GM21515 (cell line): Measurements from ENCODE around the gene HSPA13.
"Not testable (repeated sequence)": the region's sequence is repeated elsewhere in the genome, so short reads cannot be mapped to it uniquely, and the experiment has no call there.

ENCODE experiments used
- ATAC-seq: cut with Tn5 transposase; IDR thresholded peaks from one replicate; pipeline ENCODE4 v1.9.1; 2021; ENCODE audit not compliant: unreplicated experiment

Gene HSPA13, protein sequence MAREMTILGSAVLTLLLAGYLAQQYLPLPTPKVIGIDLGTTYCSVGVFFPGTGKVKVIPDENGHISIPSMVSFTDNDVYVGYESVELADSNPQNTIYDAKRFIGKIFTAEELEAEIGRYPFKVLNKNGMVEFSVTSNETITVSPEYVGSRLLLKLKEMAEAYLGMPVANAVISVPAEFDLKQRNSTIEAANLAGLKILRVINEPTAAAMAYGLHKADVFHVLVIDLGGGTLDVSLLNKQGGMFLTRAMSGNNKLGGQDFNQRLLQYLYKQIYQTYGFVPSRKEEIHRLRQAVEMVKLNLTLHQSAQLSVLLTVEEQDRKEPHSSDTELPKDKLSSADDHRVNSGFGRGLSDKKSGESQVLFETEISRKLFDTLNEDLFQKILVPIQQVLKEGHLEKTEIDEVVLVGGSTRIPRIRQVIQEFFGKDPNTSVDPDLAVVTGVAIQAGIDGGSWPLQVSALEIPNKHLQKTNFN

GRCh38 chr21:14382835-14383595, at the start of gene HSPA13:
Gene HSPA13 (minus strand): TSS chr21:14383146. CDS start chr21:14383119, 27 bp downstream.
- ATAC-seq = peak; percentile 97

GRCh38 chr21:14418920-14419319, 36.0 kb upstream of the HSPA13 start:
- no peak for ATAC-seq

DNA sequence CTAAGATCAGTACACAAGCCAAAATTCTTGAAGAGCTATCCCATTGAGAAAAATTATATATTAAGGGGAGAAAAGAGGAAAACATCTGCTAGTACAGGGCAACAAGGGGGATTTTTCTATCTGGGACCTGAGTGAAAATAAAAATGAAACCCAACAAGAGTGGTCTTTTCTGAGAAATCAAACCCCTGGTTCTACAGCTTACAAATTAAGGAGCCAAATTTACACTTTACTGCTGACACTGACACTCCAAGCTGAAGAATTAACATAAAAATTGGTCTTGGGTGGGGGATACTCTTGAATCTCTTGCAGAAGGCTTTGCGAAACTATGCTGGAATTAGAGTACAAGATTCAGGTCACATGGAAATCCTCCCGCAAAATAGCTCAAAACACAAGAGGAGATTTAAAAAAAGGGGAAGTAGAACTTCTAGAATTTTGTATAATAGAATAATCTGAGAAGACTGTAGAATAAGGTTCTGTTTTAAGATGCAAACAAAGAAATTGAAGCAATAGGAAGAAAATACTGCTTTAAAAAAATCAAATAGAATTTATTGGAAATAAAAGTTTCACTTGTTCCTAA, 32.1 kb upstream of the HSPA13 start:
- ATAC-seq = no peak

- ATAC-seq = no peak
Measured at GRCh38 chr21:14405962-14406361, 23.0 kb upstream of the HSPA13 start.

- ATAC-seq = no peak
Measured at GRCh38 chr21:14405225-14405624, 22.3 kb upstream of the HSPA13 start.

GRCh38 chr21:14403681-14404318, 20.9 kb upstream of the HSPA13 start:
- no peak for ATAC-seq

DNA sequence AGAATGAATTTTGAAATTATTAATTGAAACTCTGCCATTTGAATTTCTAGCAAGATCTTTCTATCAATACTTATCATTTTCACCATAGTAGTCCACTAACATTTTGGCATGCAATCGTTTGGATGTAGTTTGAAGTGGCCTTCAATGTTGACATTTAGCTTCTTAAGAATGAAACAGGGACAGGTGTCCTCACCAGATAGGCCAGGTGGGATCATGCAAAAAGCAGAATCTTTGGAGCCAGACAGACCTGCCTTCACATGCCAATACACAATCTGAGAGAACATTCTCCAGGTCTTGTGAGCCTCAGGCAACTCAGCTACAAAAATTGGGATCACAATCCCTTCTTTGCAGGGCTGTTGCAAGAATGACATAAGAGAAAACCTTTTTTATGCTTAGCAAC, 18.3 kb upstream of the HSPA13 start:
- no peak for ATAC-seq

DNA sequence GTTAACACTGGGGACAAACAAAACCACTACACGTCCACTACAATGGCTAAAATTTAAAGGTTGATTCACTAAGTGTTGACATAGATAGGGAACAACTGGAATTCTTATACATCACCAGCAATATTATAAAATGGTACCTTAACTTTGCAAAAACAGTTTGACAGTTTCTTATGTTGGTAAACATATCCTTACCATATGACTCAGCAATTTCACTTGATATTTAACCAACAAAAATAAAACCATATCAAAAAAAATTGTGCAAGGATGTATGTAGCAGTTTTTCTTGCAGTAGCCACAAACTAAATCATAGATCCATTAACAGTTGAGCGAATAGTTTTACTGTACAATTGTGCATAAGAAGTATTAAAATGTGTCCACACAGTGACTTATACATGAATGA, 5.3 kb upstream of the HSPA13 start:
- ATAC-seq = no peak

GRCh38 chr21:14384453-14384852, 1.5 kb upstream of the HSPA13 start:
- no peak for ATAC-seq

GRCh38 chr21:14383596-14384180, 742 bp upstream of the HSPA13 start:
- peak; percentile 35 for ATAC-seq

- peak; percentile 1 for ATAC-seq
Measured at GRCh38 chr21:14382486-14382834, 486 bp downstream of the HSPA13 start.

- no peak for ATAC-seq
Measured at GRCh38 chr21:14376854-14377253, 6.1 kb downstream of the HSPA13 start.

GRCh38 chr21:14366998-14367397, 15.9 kb downstream of the HSPA13 start:
- no peak for ATAC-seq

DNA sequence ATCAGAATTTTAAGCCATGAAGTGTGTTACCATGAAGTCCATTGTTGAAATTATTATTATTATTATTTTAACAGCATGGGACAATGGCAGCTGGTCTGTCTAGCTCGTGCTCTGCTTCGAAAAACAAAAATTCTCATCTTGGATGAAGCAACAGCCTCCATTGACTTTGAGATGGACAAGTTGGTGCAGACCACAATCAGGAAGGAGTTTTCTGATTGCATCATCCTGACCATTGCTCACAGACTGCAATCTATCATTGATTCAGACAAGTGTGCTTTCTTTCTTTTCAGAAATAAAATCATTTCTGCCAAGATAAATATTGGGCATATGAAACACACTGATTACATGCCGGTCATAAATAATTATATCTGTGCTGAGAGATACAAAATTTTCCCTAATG, 21.0 kb downstream of the HSPA13 start:
- ATAC-seq = no peak

GRCh38 chr21:14358775-14359174, 24.2 kb downstream of the HSPA13 start:
- no peak for ATAC-seq

GRCh38 chr21:14356746-14357145, 26.2 kb downstream of the HSPA13 start:
- ATAC-seq = no peak

DNA sequence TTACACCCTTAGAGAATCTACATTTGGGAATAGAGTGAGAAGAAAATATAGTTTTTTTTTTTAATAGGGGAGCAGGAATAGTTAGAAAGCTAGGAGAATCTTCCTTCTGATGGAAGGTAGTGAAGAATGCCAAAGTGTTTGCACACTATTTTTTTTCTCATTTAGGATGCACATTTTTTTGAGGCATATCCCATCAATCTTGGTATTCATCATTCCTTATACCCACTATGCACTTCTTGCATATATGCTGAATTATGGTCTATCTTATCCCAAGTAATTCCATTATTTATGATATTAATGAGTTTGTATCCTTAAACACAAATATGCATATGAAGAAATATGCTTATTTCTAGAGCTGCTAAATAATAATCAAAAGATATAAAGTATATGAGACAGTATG, 28.4 kb downstream of the HSPA13 start:
- no peak for ATAC-seq

- no peak for ATAC-seq
Measured at GRCh38 chr21:14353726-14354125, 29.2 kb downstream of the HSPA13 start.

GRCh38 chr21:14353231-14353630, 29.7 kb downstream of the HSPA13 start:
- ATAC-seq = no peak

DNA sequence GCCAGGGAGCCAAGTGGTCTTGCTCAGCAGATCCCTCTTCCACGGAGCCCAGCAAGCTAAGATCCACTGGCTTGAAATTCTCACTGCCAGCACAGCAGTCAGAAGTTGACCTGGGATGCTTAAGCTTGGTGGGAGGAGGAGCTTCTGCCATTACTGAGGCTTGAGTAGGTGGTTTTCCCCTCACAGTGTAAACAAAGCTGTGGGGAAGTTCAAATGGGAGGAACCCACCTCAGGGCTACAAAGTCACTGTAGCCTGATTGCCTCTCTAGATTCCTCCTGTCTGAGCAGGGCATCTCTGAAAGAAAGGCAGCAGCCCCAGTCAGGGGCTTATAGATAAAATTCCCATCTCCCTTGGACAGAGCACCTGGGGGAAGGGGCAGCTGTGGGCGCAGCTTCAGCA, 55.6 kb downstream of the HSPA13 start:
- ATAC-seq = not testable (repeated sequence)

DNA sequence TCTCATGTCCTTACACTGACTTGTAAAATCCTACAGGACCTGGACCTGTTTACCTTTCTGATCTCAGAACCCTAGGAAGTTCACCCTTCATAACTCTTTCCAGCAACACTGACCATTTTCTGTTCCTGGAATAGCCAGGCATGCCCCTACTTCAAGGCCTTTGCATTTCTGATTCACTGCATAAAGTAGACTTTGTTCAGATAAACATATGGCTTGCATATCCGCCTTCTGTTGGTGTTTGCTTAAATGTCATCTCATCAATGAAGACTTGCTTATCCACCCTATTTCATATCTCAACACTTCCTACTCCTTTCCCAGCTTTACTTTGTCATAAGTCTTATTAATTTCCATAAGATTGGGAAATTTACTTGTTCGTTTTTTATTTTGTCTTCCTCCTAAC, 57.4 kb downstream of the HSPA13 start:
- no peak for ATAC-seq
